CD4-positive, alpha-beta T cell treated with Interleukin-1 beta for 1 hour (primary cell): ENCODE results near the gene SSTR3.

Experiments used
- DNase-seq, 2 donors: peaks; one replicate each; pipeline ENCODE4 v3.0.0-alpha.2; 2020 to 2022

The SSTR3 gene

DNA sequence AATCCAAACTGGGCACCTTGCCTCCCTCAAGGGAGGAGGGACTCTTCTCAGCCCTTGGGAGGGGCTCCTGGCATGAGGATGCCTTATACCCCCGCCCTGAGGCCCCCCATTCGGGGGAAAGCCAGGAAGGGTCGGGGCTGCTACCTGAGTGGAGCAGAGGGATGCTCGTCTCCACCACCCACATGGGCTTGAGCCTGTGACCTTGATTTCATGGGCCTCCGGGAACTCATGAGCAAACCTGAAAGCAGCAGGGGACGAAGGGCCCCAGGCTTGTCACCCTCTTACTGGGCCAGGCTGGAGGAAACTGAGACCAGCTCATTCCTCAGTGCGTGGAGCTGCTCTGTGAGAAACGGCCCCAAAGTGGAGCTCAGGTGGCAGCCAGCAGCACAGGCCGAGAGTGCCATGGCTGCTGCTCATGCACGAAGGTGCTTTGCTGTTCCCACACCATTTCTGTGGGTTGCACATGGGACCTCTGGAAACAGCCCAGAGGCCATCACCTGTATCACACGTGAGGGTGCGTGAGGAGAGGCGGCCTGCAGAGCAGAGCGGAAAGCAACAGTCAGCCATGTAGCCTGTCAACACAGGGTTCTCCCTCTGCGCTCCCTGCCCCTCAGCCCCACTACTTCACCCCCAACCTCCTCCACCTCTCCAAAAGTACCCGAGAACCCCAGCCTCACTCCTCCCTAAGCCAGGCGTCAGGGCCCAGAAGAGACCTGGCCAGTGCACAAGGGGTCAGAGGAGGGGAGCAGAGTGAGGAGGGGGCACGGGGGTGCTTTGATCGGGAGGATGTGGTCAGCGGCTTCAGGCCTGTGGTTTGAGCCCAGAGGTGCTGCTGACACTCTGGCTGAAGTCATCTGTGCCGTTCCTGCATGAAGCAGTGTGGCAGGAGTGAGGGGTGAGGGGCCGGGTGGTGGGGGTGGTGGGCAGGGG is 48.4 kb downstream of the SSTR3 start:
- DNase-seq: peak; percentile 47 to 48

GRCh38 chr22:37163096-37163489 is 49.2 kb downstream of the SSTR3 start:
- no peak for DNase-seq

- DNase-seq: peak; percentile 66 to 80
Observed at GRCh38 chr22:37162221-37163095, 49.8 kb downstream of the SSTR3 start.

DNA sequence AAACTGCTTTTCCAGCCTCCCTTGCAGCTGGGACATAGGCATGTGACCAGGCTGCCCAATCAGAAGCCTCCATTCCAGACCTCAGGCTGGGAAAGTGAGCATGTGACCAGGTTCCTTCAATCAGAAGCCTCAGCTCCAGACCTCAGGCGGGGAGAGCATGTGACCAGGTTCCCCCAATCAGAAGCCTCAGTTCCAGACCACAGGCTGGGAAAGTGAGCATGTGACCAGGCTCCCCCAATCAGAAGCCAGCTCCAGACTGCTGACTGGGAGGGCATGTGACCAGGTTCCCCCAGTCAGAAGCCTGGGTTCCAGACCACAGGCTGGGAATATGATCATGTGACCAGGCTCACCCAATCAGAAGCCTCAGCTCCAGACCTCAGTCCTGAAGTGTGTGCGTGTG is 50.8 kb downstream of the SSTR3 start:
- peak; percentile 32 to 45 for DNase-seq

GRCh38 chr22:37160027-37160426 is 52.2 kb downstream of the SSTR3 start:
- no peak for DNase-seq

DNA sequence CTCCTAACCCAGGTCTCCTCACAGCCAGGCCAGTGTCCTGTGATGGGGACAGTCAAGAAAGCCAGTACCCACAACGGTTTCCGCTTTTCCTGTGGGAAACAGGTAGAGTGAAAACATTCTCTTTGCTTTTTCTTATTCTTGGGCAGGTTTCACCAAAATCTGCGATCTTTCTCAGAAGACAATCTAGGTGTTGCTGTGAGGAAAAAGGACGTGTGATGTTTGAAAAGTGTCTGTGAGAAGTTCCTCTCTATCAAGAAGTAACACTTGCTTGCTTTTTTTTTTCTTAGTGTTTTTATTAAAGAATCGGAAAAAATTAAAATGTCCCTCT is 53.4 kb downstream of the SSTR3 start:
- DNase-seq: no peak

DNA sequence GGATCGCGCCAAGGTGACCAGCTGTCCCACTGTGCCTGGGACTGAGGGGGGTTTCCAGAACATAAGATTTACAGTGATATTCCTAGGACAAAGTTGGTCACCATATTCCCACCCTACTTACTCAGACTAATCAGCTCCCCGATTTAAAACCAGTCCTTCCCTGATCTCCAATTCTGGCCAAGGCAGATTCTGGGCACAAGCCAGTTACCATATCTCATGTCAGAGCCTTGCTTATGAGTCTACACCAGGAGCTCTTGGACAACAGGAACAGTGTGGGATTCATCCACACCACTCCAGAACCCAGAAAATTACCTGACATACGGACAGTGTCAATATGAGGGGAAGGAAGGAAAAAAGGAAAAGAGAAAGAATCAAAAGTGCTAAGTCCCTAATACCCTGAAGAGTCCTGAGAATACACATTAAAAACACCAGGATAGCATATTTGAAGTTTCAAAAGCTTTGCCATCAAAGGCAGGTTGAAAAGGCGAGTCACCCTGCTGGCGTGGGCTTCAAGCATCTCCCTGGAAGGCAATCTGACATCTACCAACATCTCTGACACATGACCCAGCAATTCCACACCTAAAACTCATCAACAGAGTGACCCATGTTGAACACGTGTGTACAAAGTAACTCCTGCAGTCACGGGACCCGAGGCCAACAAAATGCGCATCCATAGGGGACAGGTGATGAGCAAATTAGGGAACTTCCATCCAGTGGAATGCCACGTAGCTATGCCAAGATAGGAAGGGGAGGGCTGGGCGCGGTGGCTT is 54.6 kb downstream of the SSTR3 start:
- no peak for DNase-seq

DNA sequence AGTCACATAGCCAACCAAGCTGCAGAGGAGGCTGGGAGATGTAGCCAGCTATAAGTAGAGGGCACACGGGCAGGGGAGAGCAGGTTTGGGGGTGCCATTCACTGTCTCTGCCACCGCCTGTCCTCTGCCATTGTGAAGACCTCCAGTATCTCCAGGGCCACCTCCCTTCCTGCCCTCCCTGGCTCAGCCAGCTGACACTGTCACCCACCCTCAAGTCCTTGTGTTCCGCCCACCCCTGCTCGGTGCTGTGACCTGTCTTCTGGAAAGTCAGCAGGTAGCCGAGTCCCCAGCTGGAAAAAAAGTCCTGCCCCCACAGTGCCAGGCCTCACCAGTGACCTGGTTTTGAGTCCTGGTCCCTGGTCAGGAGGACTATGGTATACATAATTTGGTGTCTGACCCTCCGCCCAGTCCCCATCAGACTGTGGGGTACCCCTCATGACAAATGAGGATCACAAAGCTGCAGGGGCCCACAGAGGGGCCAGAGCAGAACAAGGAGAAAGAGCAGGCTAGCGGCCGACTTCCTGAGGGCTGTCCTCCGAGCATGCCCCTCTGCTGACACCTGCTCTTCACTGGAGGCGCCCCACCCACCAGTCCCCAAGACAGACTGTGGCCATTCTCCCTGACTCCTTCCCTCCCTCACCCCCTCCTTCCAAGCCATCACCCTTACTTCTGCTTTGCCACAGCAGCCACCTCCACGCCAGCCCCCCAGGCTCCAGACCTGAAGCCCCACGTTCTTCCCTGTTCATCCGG is 55.4 kb downstream of the SSTR3 start:
- no peak for DNase-seq

GRCh38 chr22:37155971-37156370 is 56.3 kb downstream of the SSTR3 start:
- DNase-seq: no peak

DNA sequence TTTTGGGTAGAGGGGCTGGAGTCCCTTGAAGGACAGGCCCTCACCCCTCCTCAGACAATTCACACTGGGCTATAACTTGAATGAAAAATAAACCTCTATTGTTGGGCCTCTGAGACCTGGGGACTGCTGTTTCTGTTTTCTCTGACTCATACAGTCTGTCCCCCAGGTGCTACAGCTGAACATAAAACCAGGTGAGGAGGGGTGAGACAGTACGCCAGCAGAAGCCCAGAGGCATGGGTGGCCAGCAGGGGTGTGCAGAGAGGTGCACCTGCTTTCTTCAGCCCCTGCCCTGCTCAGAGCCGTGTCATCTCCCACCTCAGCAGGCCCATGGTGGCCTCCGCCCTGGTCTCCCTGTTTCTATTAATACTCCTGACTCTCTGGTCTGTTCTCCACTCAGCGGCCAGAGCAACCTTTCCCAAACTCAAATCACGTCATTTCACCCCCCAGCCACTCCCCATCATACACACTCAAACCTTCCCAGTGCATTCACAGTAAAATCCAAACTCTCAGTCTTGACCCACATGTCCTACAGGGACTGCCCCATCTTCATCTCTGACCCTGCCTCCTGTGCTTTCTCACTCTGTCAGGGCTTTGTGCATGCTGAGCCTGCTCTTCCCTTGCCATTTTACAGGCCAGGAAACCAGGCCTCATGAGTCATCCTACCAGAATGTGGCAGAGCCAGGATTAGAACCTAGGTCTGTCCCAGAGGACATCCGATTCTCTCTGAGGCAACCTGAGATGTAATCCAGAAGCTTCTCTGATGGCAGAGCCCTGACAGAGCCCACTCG is 57.2 kb downstream of the SSTR3 start:
- no peak for DNase-seq
